ENCODE measurements around the gene MICAL3.

GRCh38 chr22:18059473-18059872 is 35.1 kb upstream of the MICAL3 start:
- TF ChIP-seq EZH2 (IDR thresholded peaks at IDR 0.05) (no peak), POLR2AphosphoS5 (IDR thresholded peaks at IDR 0.05; ENCODE audit: borderline replicate concordance, low read depth, low read length) (no peak)
